HepG2 (cell line): ENCODE results near the gene BCL2L1. TPM values are rescaled to one million over a fixed set of nuclear protein-coding genes. Genes with fewer than 3 reads are reported as not detected.
A peak's percentile ranks its signal among the peaks of the same experiment; 100 is the strongest.

Experiments
- BHLHE40 ChIP-seq: IDR thresholded peaks from 2 replicates; pipeline ENCODE4 v1.6.1; 2011; ENCODE audit warnings: low read length, improper control_type of control experiment
- CHD2 ChIP-seq: IDR thresholded peaks from 2 replicates; pipeline ENCODE4 v1.6.1; 2011; ENCODE audit warnings: low read depth, low read length, improper control_type of control experiment
- DMAP1 ChIP-seq: IDR thresholded peaks from 2 replicates; pipeline ENCODE4 v1.6.1; 2016
- FOXP1 ChIP-seq, 2 experiments: fragments of 450-650 bp in 1 of 2; IDR thresholded peaks; 2 replicates each; pipeline ENCODE4 v1.6.1; 2017 to 2018; ENCODE audit warnings: antibody characterized with exemption in 1 of 2
- IKZF4 ChIP-seq: sonication (generic); formaldehyde crosslinking; IDR thresholded peaks from 2 replicates; pipeline ENCODE4 v1.5.1; 2020; ENCODE audit warnings: borderline replicate concordance, mild to moderate bottlenecking, low read depth, missing genetic modification reagents; ENCODE audit errors: not compliant biosample characterization
- MTA1 ChIP-seq: sonication (generic); formaldehyde crosslinking; IDR thresholded peaks from 2 replicates; pipeline ENCODE4 v1.4.0; 2020; ENCODE audit warnings: missing genetic modification reagents, mild to moderate bottlenecking, borderline replicate concordance
- PHF21A ChIP-seq: sonication (generic); formaldehyde crosslinking; IDR thresholded peaks from 2 replicates; pipeline ENCODE4 v1.5.0; 2020; ENCODE audit warnings: mild to moderate bottlenecking, missing genetic modification reagents
- POLR2AphosphoS2 ChIP-seq: IDR thresholded peaks from 2 replicates; pipeline ENCODE4 v1.6.1; 2011; ENCODE audit warnings: low read depth, low read length, improper control_type of control experiment
- PPARG ChIP-seq: conservative IDR thresholded peaks from 2 replicates; pipeline ENCODE4 v1.6.1; 2016; ENCODE audit warnings: missing biosample characterization, missing genetic modification reagents
- SOX13 ChIP-seq, 3 experiments: fragments of 450-650 bp in 1 of 3; sonication (generic) in 1 of 3; formaldehyde crosslinking in 1 of 3; IDR thresholded peaks in 2 of 3; conservative IDR thresholded peaks in 1 of 3; 2 replicates each; pipeline versions ENCODE4 v1.5.0 to v1.6.1; 2016 to 2020; ENCODE audit warnings: antibody characterized with exemption in 1 of 3, mild to moderate bottlenecking in 1 of 3, missing compliant biosample characterization in 1 of 3, missing genetic modification reagents in 1 of 3, moderate library complexity in 1 of 3
- STAG1 ChIP-seq: sonication (generic); formaldehyde crosslinking; IDR thresholded peaks from 2 replicates; pipeline ENCODE4 v1.4.0; 2020; ENCODE audit warnings: missing genetic modification reagents
- TEAD2 ChIP-seq: sonication (generic); formaldehyde crosslinking; IDR thresholded peaks from 2 replicates; pipeline ENCODE4 v1.9.0; 2021; ENCODE audit warnings: missing genetic modification reagents
- ZNF34 ChIP-seq: sonication (generic); formaldehyde crosslinking; IDR thresholded peaks from 2 replicates; pipeline ENCODE4 v1.4.0; 2020; ENCODE audit warnings: mild to moderate bottlenecking, missing genetic modification reagents, borderline replicate concordance
- ZNF343 ChIP-seq: sonication (generic); formaldehyde crosslinking; IDR thresholded peaks from 2 replicates; pipeline ENCODE4 v1.4.0; 2020; ENCODE audit warnings: mild to moderate bottlenecking, missing genetic modification reagents
- ZNF468 ChIP-seq: sonication (generic); formaldehyde crosslinking; IDR thresholded peaks from 2 replicates; pipeline ENCODE4 v1.8.0; 2022; ENCODE audit warnings: mild to moderate bottlenecking, moderate library complexity, missing genetic modification reagents
- ZNF496 ChIP-seq: sonication (generic); formaldehyde crosslinking; IDR thresholded peaks from 2 replicates; pipeline ENCODE4 v1.8.1; 2023; ENCODE audit warnings: mild to moderate bottlenecking, moderate library complexity, missing genetic modification reagents; ENCODE audit not compliant: insufficient replicate concordance
- ZNF564 ChIP-seq: sonication (generic); formaldehyde crosslinking; IDR thresholded peaks from 2 replicates; pipeline ENCODE4 v1.8.1; 2023; ENCODE audit warnings: mild to moderate bottlenecking, missing genetic modification reagents
- polyA plus RNA-seq, 8 experiments: library from polyadenylated mRNA; depleted of rRNA in 3 of 8; stranded (reverse) in 7 of 8; unstranded in 1 of 8; fragments of >200 nt; fragmentation: Illumina TruSeq in 4 of 8; extraction: Trizol in 4 of 8; gene quantifications; 2 replicates each; pipeline versions ENCODE4 v1.2.1 to v1.2.3, GENCODE V29; 2011 to 2016; ENCODE audit warnings: low read depth in 4 of 8, missing spikeins in 1 of 8, mixed read lengths in 1 of 8; ENCODE audit not compliant: insufficient read depth in 1 of 8
- total RNA-seq, 5 experiments: library from RNA; depleted of rRNA; stranded (reverse); fragments of >200 nt; fragmentation: Illumina TruSeq; extraction: Trizol; gene quantifications; 2 replicates each; pipeline ENCODE4 v1.2.3, GENCODE V29; 2016; ENCODE audit warnings: low read depth in 1 of 5
- TF ChIP-seq, protein P1 (sequence below): sonication (generic); formaldehyde crosslinking; IDR thresholded peaks from 2 replicates; pipeline ENCODE4 v1.4.0; 2020; ENCODE audit warnings: mild to moderate bottlenecking, missing genetic modification reagents, borderline replicate concordance
- TF ChIP-seq, protein P2 (sequence below): sonication (generic); formaldehyde crosslinking; conservative IDR thresholded peaks from 2 replicates; pipeline ENCODE4 v1.4.0; 2020; ENCODE audit warnings: mild to moderate bottlenecking, missing genetic modification reagents, moderate library complexity
- TF ChIP-seq, protein P3 (sequence below): sonication (generic); formaldehyde crosslinking; IDR thresholded peaks from 2 replicates; pipeline ENCODE4 v1.5.0; 2020; ENCODE audit warnings: mild to moderate bottlenecking, missing genetic modification reagents, moderate library complexity
- TF ChIP-seq, protein P4 (sequence below): IDR thresholded peaks from 2 replicates; pipeline ENCODE4 v1.6.1; 2016

Gene BCL2L1
- total and polyA plus RNA-seq, 2 of the 13 experiments (the other 11 are each of a cell fraction or from before 2014, with no cell fraction given) = 164 to 258 TPM

DNA sequence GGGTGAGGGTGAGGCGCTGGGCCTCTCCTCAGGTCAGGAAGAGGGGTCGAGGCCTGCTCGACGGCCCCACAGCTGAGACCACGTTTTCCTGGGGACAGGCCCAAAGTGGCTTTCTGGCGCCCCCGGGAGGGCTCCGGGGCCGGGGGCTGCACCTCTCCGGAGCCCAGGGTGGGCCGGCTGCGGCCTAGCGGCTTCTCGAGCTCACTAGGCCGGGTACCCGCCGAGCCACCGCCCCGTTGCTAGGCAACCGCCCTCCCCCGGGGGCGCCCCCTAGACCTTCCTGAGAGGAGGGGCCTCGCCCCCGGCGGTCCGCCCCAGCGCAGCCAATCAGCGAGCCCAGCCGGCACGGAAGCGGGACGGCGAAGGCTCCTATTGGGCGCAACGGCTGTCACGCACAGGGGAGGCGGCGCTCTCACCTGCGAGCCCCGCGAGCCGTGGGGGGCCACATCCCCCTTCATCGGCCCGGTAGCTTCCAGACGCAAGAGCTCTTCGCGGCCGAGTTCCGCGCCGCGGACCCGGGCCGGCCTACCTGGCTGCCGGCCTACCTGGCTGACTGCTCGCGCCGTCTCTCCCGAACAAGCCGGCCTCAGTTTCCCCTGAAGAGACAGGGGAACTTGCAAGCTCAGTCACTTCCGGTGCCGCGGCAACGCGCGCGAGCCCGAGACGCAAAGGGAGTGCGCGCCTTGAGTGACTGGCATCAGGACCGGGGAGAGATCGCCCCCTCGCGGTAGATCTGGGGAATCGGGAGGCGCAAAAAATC lies 831 bp upstream of the BCL2L1 start (continued):
- TF ChIP-seq, protein P1, sequence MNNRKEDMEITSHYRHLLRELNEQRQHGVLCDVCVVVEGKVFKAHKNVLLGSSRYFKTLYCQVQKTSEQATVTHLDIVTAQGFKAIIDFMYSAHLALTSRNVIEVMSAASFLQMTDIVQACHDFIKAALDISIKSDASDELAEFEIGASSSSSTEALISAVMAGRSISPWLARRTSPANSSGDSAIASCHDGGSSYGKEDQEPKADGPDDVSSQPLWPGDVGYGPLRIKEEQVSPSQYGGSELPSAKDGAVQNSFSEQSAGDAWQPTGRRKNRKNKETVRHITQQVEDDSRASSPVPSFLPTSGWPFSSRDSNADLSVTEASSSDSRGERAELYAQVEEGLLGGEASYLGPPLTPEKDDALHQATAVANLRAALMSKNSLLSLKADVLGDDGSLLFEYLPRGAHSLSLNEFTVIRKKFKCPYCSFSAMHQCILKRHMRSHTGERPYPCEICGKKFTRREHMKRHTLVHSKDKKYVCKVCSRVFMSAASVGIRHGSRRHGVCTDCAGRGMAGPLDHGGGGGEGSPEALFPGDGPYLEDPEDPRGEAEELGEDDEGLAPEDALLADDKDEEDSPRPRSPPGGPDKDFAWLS (CRISPR knock-in tag) = no peak
- no peak; the same call in 1 of the 2 replicates for TF ChIP-seq BHLHE40
- TF ChIP-seq, protein P2, sequence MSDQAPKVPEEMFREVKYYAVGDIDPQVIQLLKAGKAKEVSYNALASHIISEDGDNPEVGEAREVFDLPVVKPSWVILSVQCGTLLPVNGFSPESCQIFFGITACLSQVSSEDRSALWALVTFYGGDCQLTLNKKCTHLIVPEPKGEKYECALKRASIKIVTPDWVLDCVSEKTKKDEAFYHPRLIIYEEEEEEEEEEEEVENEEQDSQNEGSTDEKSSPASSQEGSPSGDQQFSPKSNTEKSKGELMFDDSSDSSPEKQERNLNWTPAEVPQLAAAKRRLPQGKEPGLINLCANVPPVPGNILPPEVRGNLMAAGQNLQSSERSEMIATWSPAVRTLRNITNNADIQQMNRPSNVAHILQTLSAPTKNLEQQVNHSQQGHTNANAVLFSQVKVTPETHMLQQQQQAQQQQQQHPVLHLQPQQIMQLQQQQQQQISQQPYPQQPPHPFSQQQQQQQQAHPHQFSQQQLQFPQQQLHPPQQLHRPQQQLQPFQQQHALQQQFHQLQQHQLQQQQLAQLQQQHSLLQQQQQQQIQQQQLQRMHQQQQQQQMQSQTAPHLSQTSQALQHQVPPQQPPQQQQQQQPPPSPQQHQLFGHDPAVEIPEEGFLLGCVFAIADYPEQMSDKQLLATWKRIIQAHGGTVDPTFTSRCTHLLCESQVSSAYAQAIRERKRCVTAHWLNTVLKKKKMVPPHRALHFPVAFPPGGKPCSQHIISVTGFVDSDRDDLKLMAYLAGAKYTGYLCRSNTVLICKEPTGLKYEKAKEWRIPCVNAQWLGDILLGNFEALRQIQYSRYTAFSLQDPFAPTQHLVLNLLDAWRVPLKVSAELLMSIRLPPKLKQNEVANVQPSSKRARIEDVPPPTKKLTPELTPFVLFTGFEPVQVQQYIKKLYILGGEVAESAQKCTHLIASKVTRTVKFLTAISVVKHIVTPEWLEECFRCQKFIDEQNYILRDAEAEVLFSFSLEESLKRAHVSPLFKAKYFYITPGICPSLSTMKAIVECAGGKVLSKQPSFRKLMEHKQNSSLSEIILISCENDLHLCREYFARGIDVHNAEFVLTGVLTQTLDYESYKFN = peak; percentile 86
- peak; percentile 4; the same call in 1 of the 2 replicates for TF ChIP-seq SOX13 (IDR thresholded peaks at IDR 0.05)
- no peak; a peak in 1 of 4 replicates for TF ChIP-seq SOX13 (CRISPR knock-in tag; conservative IDR thresholded peaks at IDR 0.05 in 1 of 2, IDR thresholded peaks at IDR 0.05 in 1 of 2)
- no peak for TF ChIP-seq ZNF496
- peak; percentile 94 for TF ChIP-seq DMAP1 (CRISPR knock-in tag)
- TF ChIP-seq ZNF34 = peak; percentile 86; the same call in 1 of the 2 replicates
- TF ChIP-seq ZNF564 (CRISPR knock-in tag) = peak; percentile 85
- TF ChIP-seq POLR2AphosphoS2 = 0 out of 2 replicates have a peak, but pooled peaks have one; percentile 9
- TF ChIP-seq ZNF343 = peak; percentile 56; the same call in 1 of the 2 replicates
- TF ChIP-seq IKZF4 (CRISPR knock-in tag) = peak; percentile 92
- TF ChIP-seq CHD2 = peak; percentile 61; the same call in 1 of the 2 replicates
- TF ChIP-seq STAG1 (CRISPR knock-in tag) = peak; percentile 99
- TF ChIP-seq, protein P3, sequence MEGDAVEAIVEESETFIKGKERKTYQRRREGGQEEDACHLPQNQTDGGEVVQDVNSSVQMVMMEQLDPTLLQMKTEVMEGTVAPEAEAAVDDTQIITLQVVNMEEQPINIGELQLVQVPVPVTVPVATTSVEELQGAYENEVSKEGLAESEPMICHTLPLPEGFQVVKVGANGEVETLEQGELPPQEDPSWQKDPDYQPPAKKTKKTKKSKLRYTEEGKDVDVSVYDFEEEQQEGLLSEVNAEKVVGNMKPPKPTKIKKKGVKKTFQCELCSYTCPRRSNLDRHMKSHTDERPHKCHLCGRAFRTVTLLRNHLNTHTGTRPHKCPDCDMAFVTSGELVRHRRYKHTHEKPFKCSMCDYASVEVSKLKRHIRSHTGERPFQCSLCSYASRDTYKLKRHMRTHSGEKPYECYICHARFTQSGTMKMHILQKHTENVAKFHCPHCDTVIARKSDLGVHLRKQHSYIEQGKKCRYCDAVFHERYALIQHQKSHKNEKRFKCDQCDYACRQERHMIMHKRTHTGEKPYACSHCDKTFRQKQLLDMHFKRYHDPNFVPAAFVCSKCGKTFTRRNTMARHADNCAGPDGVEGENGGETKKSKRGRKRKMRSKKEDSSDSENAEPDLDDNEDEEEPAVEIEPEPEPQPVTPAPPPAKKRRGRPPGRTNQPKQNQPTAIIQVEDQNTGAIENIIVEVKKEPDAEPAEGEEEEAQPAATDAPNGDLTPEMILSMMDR (CRISPR knock-in tag) = peak; percentile 99
- no peak; the same call in 1 of the 2 replicates for TF ChIP-seq ZNF468 (CRISPR knock-in tag)
- TF ChIP-seq, protein P4, sequence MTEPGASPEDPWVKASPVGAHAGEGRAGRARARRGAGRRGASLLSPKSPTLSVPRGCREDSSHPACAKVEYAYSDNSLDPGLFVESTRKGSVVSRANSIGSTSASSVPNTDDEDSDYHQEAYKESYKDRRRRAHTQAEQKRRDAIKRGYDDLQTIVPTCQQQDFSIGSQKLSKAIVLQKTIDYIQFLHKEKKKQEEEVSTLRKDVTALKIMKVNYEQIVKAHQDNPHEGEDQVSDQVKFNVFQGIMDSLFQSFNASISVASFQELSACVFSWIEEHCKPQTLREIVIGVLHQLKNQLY (CRISPR knock-in tag) = peak; percentile 33
- peak; percentile 54; the same call in 1 of the 2 replicates for TF ChIP-seq MTA1 (CRISPR knock-in tag)
- TF ChIP-seq PPARG (CRISPR knock-in tag) = peak; percentile 16
- peak; percentile 84; the same call in 1 of the 2 replicates for TF ChIP-seq TEAD2 (CRISPR knock-in tag)
- no peak for TF ChIP-seq FOXP1 (IDR thresholded peaks at IDR 0.05)
- TF ChIP-seq FOXP1 (CRISPR knock-in tag; IDR thresholded peaks at IDR 0.05) = no peak
- peak; percentile 81 for TF ChIP-seq PHF21A (CRISPR knock-in tag)
